T-helper 2 cell treated with Interferon-gamma antibody and Interleukin-4, amounts not matched to agents 5 μg/mL and 100 μg/mL, for 36 hours (primary cell): ENCODE results near the gene RPS13.
"Not testable (repeated sequence)": the region's sequence is repeated elsewhere in the genome, so short reads cannot be mapped to it uniquely, and the experiment has no call there.

Source experiments
- DNase-seq: peaks from one replicate; pipeline ENCODE4 v3.0.0; 2021; ENCODE audit warnings: low spot score
- H3K27ac Mint-ChIP-seq: one replicate; pipeline ENCODE4 v1.8.0; 2021; ENCODE audit warnings: mild to moderate bottlenecking, mixed read lengths
- H3K27me3 Mint-ChIP-seq: one replicate; pipeline ENCODE4 v1.8.0; 2021; ENCODE audit warnings: low read depth, mixed read lengths
- H3K36me3 Mint-ChIP-seq: one replicate; pipeline ENCODE4 v1.8.0; 2021; ENCODE audit warnings: low read depth, mixed read lengths
- H3K4me1 Mint-ChIP-seq: one replicate; pipeline ENCODE4 v1.8.0; 2021; ENCODE audit warnings: low read depth, mixed read lengths
- H3K4me3 Mint-ChIP-seq: one replicate; pipeline ENCODE4 v1.8.0; 2022; ENCODE audit warnings: mild to moderate bottlenecking, moderate library complexity, mixed read lengths
- H3K9me3 Mint-ChIP-seq: one replicate; pipeline ENCODE4 v1.8.0; 2021; ENCODE audit warnings: mixed read lengths

The RPS13 gene

DNA sequence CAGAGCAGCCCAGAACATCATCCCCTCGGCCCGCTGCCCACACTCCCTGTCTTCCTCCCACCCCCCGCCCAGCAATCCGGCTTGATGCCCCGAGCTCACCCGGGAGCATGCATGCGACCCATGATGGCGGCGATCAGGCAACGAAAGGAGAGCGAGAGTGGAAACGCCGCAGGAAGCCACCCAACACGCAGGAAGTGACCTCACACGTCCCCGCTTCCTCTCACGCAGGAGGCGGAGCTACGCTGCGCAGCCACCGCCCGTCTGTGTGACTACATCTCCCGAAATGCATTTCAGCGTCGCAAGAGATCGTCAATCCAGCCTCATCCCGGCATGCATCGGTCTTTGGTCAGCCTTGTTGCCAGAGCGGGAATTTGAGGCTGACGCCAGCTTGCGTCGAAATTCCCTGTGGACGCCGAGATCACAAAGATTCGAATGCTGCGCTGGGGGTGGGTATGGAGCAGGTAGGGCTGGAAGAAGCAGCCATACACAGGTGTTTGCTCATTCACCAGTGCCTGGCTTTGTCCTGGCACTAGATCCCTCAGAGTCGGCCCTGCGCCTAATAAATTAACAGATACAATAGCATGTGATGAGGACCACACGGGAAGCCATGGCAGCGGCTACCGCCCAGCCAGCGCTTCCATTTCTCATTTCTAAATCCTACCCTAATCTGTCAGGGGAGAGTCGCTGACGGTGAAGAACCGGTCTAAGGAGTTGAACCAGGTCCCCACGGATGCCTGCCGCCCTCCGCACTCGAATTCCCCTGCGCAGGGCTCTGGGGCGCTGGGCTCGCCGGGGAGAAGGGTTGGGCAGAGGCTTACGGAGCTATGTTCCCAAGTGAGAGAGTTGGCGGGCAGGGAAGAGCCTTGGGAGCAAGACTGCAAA lies at the start of gene RPS13:
Gene RPS13, minus strand, starts transcription at position 148 of the 882 bp plus-strand sequence. Its CDS starts 26 bp downstream, at position 122.
- Mint-ChIP-seq H3K36me3 (peaks cover 49% of the 10 kb centered on the region), H3K4me3 (peak within 1 kb of the TSS; percentile 100), H3K27me3 (no peaks in the 10 kb centered on the region), H3K27ac (peak within 1 kb of the TSS; percentile 98), H3K4me1 (peaks cover 29% of the 10 kb centered on the region), H3K9me3 (no peaks in the 10 kb centered on the region)
- peak; percentile 95 for DNase-seq

DNA sequence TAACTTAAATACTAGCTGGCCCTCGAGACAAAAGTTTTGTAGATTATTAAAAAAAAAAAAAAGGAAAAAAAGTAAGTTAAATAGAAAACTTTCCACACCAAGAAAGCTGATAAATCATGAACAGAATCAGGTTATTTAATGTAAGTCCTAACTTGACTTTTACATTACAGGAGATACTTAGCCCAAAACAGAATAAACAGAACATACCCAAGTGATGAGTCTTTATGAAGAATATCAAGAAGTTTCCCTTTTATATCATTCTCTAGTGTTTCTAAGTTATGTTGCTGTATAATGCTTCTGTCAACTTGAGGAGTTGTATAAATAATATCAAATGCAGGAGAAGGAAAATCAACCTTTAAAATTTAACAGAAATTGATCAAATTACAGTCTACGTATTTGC lies 44.5 kb upstream of the RPS13 start:
- H3K9me3 Mint-ChIP-seq: no peaks in the 10 kb centered on the region
- H3K27ac Mint-ChIP-seq: no peak overlapping the region
- no peak overlapping the region for H3K4me3 Mint-ChIP-seq
- H3K27me3 Mint-ChIP-seq: no peaks in the 10 kb centered on the region
- peaks cover 2% of the 10 kb centered on the region for H3K4me1 Mint-ChIP-seq
- no peak for DNase-seq
- peaks cover 18% of the 10 kb centered on the region for H3K36me3 Mint-ChIP-seq

DNA sequence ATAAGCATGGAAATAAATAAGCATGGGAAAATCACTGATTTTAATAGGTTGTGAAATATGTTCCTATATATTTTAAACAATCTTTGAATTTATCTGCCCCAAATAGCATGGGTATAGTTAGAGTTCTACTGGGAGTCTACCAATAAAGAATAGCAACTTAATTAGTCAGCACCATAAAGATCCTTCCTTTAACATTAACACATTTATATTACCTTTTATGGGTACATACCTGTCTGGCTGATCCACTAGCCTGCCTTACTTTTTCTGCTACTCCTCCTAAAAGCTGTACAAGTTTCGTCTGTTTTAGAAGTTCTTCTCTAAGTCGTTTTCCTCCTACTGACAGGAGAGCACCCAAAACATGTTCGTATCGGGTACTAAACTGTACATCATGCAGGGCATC lies 39.8 kb upstream of the RPS13 start:
- Mint-ChIP-seq H3K27ac (no peak overlapping the region), H3K9me3 (no peaks in the 10 kb centered on the region), H3K4me3 (no peak overlapping the region), H3K4me1 (no peaks in the 10 kb centered on the region), H3K36me3 (peaks cover 26% of the 10 kb centered on the region), H3K27me3 (no peaks in the 10 kb centered on the region)
- DNase-seq: no peak

DNA sequence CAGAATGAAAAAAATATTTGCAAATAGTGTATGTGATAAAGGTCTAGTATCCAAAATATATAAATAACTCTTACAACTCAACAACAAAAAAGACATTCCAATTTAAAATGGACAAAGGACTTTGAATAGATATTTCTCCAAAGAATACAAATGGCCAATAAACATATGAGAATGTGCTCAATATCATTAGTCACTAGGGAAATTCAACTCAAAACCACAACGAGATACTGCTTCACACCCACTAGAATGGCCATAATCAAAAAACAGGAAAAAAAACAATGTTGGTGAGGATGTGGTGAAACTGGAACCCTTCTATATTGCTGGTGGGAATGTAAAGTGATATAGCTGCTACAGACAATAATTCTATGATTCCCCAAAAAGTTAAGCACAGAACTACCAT lies 38.6 kb upstream of the RPS13 start:
- Mint-ChIP-seq H3K27me3 (no peaks in the 10 kb centered on the region), H3K9me3 (no peaks in the 10 kb centered on the region), H3K36me3 (peaks cover 26% of the 10 kb centered on the region), H3K27ac (no peak overlapping the region), H3K4me3 (no peak overlapping the region), H3K4me1 (no peaks in the 10 kb centered on the region)
- no peak for DNase-seq

DNA sequence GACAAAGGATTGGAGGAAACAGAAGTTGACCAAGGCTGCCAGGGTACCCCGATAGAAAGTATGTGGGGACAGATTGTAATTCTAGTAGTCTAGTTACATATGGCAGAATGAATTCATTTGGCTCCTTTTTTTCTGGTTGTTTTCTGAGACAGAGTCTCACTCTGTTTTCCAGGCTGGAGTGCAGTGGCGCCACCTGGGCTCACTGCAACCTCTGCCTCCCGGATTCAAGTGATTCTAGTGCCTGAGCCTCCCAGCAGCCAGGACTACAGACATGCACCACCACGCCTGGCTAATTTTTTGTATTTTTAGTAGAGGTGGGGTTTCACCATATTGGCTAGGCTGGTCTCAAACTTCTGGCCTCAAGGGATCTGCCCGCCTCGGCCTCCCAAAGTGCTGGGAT lies 30.3 kb upstream of the RPS13 start:
- not testable (repeated sequence) for H3K9me3 Mint-ChIP-seq, H3K4me3 Mint-ChIP-seq, H3K27ac Mint-ChIP-seq, H3K4me1 Mint-ChIP-seq, DNase-seq, H3K27me3 Mint-ChIP-seq
- peaks cover 22% of the 10 kb centered on the region for H3K36me3 Mint-ChIP-seq

DNA sequence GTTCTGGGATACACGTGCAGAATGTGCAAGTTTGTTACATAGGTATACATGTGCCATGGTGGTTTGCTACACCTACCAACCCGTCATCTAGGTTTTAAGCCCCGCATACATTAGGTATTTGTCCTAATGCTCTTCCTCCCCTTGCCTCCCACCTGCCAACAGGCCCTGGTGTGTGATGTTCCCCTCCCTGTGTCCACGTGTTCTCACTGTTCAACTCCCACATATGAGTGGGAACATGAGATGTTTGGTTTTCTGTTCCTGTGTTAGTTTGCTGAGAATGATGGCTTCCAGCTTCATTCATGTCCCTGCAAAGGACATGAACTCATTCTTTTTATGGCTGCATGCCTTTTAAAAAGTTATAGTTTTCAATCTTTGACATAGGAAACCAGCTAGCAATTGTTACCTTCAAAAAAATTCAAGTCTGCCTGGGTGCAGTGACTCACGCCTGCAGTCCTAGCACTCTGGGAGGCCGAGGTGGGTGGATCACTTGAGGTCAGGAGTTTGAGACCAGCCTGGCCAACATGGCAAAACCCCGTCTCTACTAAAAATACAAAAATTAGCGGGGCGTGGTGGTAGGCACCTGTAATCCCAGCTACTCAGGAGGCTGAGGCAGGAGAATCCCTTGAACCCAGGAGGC lies 28.1 kb upstream of the RPS13 start:
- not testable (repeated sequence) for H3K4me1 Mint-ChIP-seq, H3K27me3 Mint-ChIP-seq, H3K4me3 Mint-ChIP-seq, DNase-seq, H3K27ac Mint-ChIP-seq, H3K9me3 Mint-ChIP-seq
- H3K36me3 Mint-ChIP-seq: peaks cover 19% of the 10 kb centered on the region

DNA sequence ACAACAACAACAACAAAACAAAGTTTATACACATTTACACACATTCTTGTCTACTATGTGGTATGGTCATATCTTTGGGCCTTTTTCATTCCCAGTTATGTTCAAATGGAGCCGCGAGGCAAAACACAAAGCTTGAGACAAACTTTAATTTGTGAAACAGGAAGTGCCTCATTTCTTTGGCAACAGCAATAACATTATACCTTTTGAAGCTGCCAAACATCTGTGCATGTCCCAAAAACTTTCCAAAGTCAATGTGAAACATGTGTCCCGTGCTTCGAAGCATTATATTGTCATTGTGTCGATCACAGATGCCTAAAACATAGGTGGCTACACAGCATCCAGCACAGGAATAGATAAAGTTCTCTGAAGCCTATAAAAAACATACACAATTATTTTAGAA lies 25.0 kb upstream of the RPS13 start:
- DNase-seq: no peak
- Mint-ChIP-seq H3K4me1 (peaks cover 2% of the 10 kb centered on the region), H3K9me3 (no peaks in the 10 kb centered on the region), H3K36me3 (peaks cover 14% of the 10 kb centered on the region), H3K4me3 (no peak overlapping the region), H3K27ac (no peak overlapping the region), H3K27me3 (no peaks in the 10 kb centered on the region)

DNA sequence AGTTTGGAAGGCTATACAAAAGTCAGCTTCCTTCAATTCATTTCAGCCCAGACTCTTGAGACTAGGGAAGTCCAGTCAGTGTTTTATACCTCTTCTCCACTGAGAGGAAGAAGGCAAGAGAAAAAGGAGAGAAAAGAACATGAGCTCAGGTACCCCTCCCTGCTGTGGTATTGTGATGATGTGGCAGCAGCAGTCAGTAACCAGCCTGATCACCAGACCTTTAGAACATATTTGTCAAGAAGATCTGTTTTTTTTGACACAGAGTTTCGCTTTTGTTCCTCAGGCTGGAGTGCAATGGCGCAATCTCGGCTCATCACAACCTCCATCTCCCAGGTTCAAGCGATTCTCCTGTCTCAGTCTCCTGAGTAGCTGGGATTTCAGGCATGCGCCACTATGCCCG lies 21.2 kb upstream of the RPS13 start:
- no peak overlapping the region for H3K27ac Mint-ChIP-seq
- DNase-seq: no peak
- no peak overlapping the region for H3K4me3 Mint-ChIP-seq
- H3K36me3 Mint-ChIP-seq: peaks cover 7% of the 10 kb centered on the region
- peaks cover 2% of the 10 kb centered on the region for H3K4me1 Mint-ChIP-seq
- H3K9me3 Mint-ChIP-seq: no peaks in the 10 kb centered on the region
- no peaks in the 10 kb centered on the region for H3K27me3 Mint-ChIP-seq

DNA sequence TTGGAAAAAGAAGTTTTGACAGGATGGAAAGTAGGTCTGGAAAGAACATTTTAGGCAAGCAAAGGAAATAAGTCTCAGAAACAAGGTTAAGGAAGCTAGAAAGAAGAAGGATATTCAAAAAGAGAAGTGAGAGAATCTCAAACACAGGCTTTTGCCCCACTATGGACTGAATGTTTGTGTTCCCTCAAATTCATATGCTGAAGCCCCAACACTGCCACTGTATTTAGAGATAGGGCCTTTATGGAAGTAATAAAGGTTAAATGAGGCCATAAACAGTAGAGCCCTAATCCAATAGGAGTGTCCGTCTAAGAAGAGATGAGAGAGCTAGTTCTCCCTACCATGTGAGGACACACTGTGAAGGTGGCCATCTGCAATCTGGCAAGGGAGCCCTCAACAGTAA lies 20.6 kb upstream of the RPS13 start:
- Mint-ChIP-seq H3K4me3 (no peak overlapping the region), H3K36me3 (peaks cover 3% of the 10 kb centered on the region), H3K4me1 (peaks cover 2% of the 10 kb centered on the region), H3K27ac (no peak overlapping the region), H3K9me3 (no peaks in the 10 kb centered on the region), H3K27me3 (no peaks in the 10 kb centered on the region)
- no peak for DNase-seq

DNA sequence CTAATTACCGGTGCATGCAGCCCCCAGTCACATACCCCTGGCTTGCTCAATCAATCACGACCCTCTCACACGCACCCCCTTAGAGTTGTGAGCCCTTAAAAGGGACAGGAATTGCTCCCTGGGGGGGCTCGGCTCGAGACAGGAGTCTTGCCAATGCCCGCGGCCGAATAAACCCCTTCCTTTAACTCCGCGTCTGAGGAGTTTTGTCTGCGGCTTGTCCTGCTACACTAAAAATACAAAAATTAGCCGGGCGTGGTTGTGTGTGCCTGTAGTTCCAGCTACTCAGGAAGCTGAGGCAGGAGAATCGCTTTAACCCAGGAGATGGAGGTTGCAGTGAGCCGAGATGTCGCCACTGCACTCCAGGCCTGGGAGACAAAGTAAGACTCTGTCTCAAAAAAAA lies 8.5 kb upstream of the RPS13 start:
- not testable (repeated sequence) for H3K9me3 Mint-ChIP-seq

DNA sequence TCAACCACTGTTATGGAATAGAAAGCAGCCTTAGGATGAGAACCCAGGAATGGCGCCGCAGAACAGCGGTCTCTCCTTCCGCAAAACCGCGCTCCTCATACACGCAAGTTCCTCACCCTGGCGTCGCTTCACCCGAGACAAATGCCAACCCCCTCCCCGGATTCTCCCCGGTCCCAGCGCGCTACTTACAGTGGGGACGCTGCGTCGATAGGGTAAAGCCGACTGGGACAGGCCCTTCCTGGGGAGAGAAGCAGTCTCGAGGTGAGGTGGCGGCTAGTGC lies 287 bp downstream of the RPS13 start:
- Mint-ChIP-seq H3K27me3 (no peaks in the 10 kb centered on the region), H3K36me3 (peaks cover 49% of the 10 kb centered on the region)

More for the DNA sequence above, 8.5 kb upstream of the RPS13 start:
- H3K36me3 Mint-ChIP-seq, H3K4me1 Mint-ChIP-seq, H3K27me3 Mint-ChIP-seq, H3K27ac Mint-ChIP-seq, H3K4me3 Mint-ChIP-seq, DNase-seq: not testable (repeated sequence)

DNA sequence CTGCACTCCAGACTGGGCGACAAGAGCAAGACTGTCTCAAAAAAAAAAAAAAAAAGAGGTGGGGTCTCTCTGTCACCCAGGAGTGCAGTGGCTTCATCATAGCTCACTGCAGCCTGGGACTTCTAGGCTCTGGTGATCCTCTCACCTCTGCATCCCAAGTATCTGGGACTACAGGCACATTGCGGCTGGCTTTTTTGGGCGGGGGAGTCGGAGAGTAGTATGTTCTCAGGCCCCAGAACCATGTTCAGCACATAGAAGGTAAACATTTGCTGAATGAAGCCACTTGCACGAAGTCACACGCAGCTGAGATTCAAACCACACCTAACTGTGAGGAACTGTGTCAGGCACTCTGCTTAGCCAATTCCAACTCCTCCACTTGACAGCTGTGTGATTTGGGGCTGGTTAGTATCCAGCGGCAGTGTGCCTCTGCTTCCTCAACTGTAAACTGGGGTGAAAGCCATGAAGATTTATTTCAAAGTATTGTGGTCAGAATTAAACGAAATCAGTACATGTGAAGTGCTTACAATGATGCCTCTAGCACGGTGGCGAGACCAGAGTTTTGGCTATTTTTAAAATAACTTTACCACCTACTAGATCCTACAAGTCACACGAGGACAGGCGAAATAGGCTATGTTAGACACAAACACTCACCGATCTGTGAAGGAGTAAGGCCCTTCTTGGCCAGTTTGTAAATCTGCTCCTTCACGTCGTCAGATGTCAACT lies 789 bp downstream of the RPS13 start:
- Mint-ChIP-seq H3K27me3 (no peaks in the 10 kb centered on the region), H3K4me1 (peaks cover 29% of the 10 kb centered on the region), H3K27ac (peak overlapping the region; percentile 98), H3K9me3 (no peaks in the 10 kb centered on the region), H3K4me3 (peak overlapping the region; percentile 100), H3K36me3 (peaks cover 49% of the 10 kb centered on the region)
- no peak for DNase-seq

More for the DNA sequence above, 287 bp downstream of the RPS13 start:
- Mint-ChIP-seq H3K4me3 (peak overlapping the region; percentile 100), H3K4me1 (peaks cover 29% of the 10 kb centered on the region), H3K27ac (peak overlapping the region; percentile 98), H3K9me3 (no peaks in the 10 kb centered on the region)
- DNase-seq: no peak

DNA sequence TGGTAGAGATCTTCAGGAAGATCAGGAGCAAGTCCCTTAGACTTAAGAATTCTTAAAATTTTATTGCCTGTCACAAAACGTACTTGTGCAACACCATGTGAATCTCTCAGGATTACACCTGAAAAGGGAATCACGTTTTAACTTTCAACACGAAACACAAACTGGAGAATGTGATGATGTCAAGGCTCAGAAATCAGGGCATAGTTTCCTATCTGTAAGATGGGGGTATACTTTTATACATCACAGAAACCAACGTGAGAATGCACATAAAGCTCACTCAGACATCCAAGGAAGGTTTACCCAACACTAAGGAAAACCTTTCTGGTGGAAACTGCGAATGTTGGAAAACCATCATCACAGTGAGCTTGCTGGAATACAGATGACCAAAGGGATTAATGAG lies 2.0 kb downstream of the RPS13 start:
- no peaks in the 10 kb centered on the region for H3K27me3 Mint-ChIP-seq
- H3K4me3 Mint-ChIP-seq: peak overlapping the region; percentile 100
- peaks cover 29% of the 10 kb centered on the region for H3K4me1 Mint-ChIP-seq
- DNase-seq: no peak
- H3K27ac Mint-ChIP-seq: peak overlapping the region; percentile 66
- H3K36me3 Mint-ChIP-seq: peaks cover 49% of the 10 kb centered on the region
- no peaks in the 10 kb centered on the region for H3K9me3 Mint-ChIP-seq

DNA sequence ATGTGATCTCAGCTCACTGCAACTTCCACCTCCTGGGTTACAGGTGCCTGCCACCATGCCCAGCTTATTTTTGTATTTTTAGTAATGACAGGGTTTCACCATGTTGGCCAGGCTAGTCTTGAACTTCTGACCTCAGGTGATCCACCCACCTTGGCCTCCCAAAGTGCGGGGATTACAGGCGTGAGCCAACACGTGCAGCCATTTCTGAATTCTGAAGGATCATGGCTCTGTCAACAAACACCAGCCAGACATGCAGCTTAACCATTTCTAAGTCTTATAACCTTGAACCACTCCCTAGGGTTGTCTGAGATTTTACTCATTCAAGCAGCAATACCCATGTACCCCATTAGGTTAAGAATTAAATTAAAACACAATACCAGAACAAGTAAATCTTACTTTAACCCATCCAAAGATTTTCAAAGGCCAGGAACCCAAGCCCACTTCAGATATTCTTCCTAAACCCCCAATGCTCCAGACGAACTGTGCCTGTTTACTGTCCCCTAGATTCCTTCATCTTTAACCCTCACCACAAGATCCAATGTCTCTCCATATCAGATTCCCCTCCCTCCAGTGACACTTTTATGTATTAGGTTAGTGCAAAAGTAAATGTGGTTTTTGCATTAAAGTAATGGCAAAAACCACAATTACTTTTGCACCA lies 4.0 kb downstream of the RPS13 start:
- no peak overlapping the region for H3K4me3 Mint-ChIP-seq
- H3K9me3 Mint-ChIP-seq: no peaks in the 10 kb centered on the region
- no peak for DNase-seq
- no peak overlapping the region for H3K27ac Mint-ChIP-seq
- H3K27me3 Mint-ChIP-seq: no peaks in the 10 kb centered on the region
- H3K4me1 Mint-ChIP-seq: peaks cover 19% of the 10 kb centered on the region
- H3K36me3 Mint-ChIP-seq: peaks cover 46% of the 10 kb centered on the region
